HG02763 (cell line): ENCODE measurements around the gene RAB37.

Source experiments
- ATAC-seq: cut with Tn5 transposase; IDR thresholded peaks from one replicate; pipeline ENCODE4 v1.9.1; 2021; ENCODE audit warnings: mild to moderate bottlenecking, moderate library complexity; ENCODE audit not compliant: unreplicated experiment

Gene RAB37

GRCh38 chr17:74744714-74745547 lies 7.9 kb downstream of the RAB37 start:
- no peak for ATAC-seq

GRCh38 chr17:74745548-74746177 lies 8.6 kb downstream of the RAB37 start:
- ATAC-seq, result no peak

DNA sequence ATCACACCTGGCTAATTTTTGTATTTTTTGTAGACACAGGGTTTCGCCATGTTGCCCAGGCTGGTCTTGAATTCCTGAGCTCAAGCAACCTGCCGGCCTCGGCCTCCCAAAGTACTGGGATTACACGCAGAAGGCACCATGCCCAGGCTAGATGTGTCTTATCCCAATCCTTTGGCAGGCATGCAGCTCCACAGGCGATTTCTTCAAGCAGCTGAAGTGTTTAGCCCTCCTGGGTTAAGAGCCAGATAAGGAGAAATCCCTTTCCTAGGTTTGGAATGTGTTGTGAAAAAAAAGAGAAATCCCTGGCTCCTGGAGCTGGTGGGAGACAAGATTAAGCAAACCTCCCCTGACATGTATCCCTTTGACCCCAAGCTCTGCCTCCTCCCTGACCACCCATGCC lies 9.3 kb downstream of the RAB37 start:
- ATAC-seq, result no peak

GRCh38 chr17:74746922-74747321 lies 9.9 kb downstream of the RAB37 start:
- no peak for ATAC-seq

DNA sequence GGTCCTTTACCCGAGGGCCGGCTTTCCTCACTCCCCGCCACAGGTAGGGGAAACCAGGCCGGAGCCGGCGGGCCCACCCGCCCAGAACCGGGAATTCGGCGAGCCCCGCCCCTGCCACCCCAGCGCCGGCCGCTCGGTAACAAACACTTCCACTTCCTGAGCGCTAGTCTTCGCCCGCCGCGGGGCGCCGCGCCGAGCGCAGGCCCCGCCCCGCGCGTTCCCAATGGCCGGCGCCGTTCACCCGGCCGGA lies 11.1 kb downstream of the RAB37 start:
- ATAC-seq, result no peak

DNA sequence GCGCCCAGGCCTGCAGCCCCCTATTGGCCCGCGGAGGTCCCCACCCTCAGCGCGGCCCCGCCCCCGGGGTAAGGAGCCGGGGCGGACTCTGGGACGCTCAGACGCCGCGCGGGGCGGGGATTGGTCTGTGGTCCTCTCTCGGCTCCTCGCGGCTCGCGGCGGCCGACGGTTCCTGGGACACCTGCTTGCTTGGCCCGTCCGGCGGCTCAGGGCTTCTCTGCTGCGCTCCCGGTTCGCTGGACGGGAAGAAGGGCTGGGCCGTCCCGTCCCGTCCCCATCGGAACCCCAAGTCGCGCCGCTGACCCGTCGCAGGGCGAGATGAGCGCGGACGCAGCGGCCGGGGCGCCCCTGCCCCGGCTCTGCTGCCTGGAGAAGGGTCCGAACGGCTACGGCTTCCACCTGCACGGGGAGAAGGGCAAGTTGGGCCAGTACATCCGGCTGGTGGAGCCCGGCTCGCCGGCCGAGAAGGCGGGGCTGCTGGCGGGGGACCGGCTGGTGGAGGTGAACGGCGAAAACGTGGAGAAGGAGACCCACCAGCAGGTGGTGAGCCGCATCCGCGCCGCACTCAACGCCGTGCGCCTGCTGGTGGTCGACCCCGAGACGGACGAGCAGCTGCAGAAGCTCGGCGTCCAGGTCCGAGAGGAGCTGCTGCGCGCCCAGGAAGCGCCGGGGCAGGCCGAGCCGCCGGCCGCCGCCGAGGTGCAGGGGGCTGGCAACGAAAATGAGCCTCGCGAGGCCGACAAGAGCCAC lies 11.6 kb downstream of the RAB37 start, which contains the start of gene NHERF1:
Gene NHERF1, plus strand, starts transcription at position 100 of the 750 bp plus-strand sequence. Its CDS starts 219 bp downstream, at position 319.
- peak; percentile 85 for ATAC-seq

- ATAC-seq, result peak; percentile 3
Measured at GRCh38 chr17:74749279-74750038, 12.4 kb downstream of the RAB37 start.

DNA sequence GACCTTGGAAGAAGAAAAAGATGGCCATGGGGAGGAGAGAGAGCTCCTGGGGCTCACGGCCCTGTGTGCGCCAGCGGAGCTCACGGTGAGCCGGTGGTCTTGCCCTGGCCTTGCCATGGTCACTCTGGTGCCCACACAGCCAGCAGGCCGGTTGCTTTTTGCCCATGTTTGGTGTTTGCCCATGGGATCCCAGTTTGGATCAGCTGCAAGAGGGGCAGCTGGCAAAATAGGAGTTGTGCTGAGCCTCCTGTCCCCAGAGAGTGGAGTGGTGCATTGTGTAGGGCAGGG lies 12.9 kb downstream of the RAB37 start:
- no peak for ATAC-seq

DNA sequence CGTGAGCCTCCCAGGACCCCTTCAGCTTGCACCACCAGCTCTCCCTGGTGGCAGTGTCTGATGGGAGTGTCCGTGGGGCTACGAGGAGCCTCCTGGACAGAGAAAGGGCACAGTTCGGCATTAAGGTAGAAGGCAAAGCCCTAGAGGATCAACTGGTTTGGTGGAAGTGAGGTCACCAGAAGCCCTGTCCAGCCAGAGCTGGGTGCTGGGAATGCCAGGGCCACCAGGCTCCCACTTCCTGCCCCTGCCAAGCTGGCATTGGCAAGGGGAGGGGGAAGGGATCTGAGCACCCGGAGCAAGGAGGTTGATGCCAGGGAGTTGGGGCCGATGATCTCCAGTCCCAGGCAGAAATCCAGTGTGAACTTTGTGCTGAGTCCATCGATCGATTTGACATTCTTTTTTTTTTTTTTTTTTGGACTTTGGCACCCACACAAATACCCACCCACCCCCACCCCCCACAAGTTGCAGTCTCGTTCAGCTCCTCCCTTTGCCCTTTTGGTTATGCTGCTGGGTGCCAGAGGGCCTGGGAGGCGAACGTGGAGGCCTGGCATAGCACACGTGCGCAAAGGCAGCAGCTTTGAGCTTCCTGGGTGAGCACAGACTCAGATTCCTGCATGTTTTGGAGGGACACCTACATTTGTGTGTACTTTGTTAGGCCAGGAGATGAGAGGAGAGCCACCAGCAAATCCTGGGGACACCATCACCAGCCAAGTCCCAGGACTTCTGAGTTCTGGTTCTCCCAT lies 13.4 kb downstream of the RAB37 start:
- no peak for ATAC-seq

DNA sequence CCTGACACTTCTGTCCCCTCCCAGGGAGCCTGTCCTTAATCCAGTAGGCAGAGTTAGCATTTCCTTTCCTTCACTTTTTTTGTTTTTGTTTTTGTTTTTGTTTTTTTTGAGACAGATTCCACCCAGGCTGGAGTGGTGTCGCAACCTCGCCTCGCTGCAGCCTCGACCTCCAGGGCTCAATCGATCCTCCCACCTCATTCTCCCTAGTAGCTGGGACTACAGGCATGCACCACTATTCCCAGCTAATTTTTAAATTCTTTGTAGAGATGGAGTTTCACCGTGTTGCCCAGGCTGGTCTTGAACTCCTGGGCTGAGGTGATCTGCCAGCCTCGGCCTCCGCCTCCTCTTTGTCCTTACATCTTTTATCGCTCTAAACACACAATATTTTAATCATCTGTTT lies 15.4 kb downstream of the RAB37 start:
- ATAC-seq, result no peak

DNA sequence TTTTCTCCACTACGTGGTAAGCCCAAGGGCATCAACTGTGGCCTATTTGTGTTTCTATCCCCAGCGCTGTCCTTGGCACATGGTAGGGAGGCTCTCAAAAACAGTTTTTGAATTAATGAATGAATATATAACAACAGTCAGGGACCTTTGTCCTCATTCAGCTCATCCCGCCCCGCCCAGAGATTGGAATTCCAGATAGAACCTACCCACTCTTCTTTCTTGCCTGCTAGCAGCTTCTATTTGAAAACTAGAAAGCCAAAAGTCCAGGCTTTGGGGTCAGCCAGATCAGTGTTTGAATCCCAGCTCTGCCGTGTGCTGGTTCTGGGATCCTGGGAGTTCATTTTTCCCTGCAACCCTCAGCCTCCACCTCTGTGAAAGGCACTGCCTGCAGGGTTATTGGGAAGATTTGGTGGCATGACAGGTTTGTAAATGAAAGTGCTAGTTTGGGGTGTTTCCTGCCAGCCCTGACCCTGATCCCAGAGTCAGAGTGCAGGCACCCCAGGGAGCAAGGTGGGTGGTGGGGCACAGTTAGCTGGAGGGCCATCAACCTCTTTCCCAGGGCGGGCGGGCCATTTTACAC lies 15.9 kb downstream of the RAB37 start:
- ATAC-seq, result no peak

DNA sequence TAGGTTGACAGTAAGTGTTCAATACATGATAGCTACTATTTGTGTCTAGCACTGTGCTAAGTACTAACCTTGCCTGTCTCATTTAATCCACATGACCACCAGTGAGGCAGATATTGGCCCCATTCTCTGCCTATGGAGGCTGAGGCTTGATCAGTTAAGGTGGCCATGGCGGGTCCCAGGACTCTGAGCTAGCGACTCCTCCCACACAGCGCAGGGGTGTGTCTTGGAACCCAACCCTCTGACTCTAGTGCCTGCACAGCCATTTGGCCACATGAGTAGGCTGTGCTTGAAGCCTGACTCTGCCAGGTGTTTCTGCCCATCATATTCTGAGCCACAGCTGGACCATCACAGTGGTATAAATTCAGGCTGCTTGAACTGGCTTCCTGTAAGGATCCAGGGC lies 17.8 kb downstream of the RAB37 start:
- no peak for ATAC-seq

DNA sequence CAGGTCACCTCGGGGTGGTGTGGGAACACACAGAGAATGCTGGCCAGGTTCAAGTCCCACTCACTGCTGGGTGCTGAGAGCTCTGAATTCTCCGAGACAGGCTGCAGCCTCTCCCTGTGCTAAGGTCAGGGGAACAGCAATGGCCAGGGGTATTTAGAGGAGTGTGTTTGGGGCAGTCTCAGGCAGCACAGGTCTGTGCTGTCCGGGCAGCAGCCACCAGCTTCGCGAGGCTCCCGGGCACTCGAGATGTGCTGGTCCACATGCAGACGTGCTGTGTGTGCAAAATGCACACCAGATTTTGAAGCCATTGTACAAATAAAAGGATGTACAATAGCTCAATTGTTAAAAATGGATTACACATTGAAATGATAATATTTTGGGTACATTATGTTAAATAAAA lies 18.5 kb downstream of the RAB37 start:
- no peak for ATAC-seq

DNA sequence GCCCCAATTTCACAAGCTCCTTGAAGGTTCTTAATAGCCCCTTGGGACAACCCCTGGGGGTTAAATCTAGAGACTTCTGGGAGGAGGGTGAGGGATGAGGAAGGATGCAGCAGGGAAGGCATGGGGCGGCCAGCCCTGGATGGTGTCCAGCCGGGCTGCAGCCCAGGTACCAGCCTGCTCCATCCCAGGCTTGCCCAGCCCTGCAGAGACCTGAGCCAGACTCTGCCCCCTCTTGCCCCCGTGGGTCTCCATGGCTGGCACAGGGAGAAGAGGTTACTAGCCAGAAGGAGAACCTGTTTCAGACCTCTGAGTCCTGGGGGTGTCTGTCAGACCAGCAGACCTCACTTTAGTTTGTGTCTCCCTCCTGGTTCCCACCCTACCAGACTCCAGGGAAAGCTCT lies 19.8 kb downstream of the RAB37 start:
- ATAC-seq, result no peak

GRCh38 chr17:74757502-74757901 lies 20.4 kb downstream of the RAB37 start:
- ATAC-seq, result no peak

DNA sequence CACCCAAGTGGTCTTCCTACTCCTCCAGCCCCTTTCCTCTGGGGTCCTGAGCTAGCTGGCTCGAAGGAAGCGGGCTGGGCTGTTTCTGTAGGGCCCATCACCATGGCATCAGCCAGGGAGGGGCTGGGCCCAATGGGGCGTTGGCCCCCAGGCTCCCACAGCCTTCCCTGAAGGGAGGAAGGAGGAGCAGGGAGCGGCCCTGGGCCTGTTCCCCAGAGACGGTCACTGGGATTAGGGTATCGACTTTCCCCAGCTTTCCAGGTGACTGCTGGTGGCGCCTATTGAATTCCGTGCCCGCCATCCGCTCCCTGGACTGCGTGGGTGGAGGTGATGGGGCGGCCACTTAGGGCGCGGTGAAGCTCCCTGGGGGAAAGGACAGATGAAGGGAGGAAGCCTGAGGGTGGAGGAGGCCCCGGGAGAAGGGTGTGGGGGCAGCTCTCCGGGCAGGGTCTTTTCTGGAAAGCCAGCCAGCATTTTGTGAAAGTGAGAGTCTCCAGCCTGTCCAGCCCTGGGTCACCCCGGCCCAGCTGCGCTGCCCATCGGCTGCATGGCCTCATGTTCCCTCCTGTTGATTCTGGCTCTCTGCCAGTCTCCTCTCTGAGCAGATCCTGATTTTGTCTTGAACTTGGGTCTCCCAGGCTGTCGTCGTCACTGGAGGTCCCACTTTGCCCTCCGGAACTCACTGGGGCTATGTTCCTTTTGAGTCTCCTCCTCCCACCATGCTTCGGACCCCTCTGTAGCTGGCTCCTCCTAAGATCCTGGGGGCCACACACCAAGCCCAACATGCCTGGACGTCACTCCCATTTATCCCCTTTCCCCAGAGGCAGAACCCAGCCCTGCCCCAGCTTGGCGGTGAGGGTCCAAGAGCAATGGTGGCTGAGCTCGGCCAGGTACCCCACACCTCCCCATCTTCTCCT lies 21.1 kb downstream of the RAB37 start:
- ATAC-seq, result no peak

DNA sequence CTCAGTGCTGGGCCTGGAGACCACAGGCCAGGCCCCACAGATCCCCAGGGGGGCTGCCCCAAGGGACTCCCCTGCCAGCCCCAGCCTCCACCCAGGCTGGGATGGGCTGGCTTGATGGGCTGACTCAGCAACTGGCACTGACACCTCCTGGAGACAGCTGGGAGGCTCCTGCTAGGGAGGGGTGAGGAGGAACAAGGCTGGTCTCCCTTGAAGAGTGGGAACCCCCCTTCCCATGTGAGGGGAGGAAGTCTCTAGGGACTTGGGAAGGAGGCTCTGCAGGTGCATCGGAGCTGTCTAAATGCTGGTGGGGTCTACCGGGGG lies 21.8 kb downstream of the RAB37 start:
- no peak for ATAC-seq

GRCh38 chr17:74759243-74759801 lies 22.3 kb downstream of the RAB37 start:
- ATAC-seq, result peak; percentile 60

- no peak for ATAC-seq
Measured at GRCh38 chr17:74759941-74760340, 22.9 kb downstream of the RAB37 start.
